ENCODE data around the gene KRT6B. TPM values are rescaled to one million over a fixed set of nuclear protein-coding genes. Genes with fewer than 3 reads are reported as not detected.

The KRT6B gene
- total and polyA plus RNA-seq, 8 donors = 0.08 to 3.6 (median 0.22) TPM; not detected in 2

DNA sequence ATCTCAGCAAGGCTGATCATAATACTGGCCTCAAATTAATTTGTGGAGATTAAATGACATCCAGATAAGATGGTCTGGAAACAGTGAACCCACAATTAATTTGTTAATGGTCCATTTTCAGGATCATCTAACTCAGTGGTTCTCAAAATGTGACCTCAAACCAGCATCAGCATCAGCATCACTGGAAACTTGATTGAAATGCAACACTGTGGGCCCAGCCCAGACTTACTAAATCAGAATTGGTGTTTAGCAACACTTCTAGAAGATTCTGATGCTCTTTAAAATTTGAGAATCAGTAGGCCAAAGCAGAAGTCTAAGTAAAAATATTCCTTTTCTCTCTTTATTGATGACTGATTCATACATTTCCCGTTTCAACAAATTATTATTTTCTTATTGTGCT, 35.2 kb downstream of the KRT6B start:
- intact Hi-C loops (cut with DNase I) = no loop called here
- no peak overlapping the region for H3K27ac ChIP-seq

DNA sequence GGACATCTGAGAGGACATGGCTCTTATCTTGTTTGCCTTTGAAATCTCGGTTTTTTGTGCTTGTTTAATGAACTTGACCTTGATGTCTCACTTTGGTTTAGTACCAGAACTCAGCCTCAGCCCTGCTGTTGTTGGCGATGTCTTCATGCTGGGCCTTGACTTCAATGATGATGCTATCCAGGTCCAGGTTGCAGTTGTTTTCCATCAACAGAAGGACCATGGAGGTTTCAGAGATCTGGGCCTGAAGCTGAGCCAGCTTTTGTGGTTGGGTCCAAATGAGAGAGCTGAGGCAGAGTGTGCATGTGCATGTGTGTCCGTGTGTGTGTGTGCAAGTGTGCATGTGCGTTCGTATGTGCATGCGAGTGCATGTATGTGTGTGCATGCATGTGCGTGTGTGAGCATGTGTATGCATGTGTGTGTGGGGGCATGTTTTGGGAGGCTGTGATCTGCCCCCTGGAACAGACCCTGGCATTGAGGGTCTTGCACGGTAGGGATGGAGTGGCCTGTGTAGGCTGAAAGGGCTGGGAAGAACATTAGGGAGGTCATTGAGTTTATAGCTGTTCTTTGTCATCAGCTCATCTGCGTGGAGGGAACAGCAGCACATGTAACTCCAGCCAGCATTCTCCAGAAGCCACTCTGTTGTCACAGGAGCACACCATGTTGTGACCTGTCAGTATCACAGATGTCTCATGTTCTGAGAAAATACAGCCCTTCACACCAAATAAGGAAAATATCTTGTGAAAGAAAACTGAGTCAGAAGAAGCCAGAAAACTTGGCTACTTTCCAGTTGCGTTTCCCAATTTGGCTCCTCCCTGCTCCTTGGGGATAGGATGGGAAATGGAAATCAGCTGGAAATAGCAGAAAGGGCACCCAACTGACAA, 35.8 kb downstream of the KRT6B start:
- no peaks in the 10 kb centered on the region for H3K27me3 ChIP-seq
- intact Hi-C loops (cut with DNase I) = no loop called here
- no peak overlapping the region for H3K4me3 ChIP-seq
- 60 to 64% methylated on average over 10 of the region's 10 CpGs for WGBS, 2 donors
- H3K36me3 ChIP-seq = no peaks in the 10 kb centered on the region
- DNase-seq = peak in 2 of 6 donors; percentile 13 to 18
- TF ChIP-seq, protein P1, sequence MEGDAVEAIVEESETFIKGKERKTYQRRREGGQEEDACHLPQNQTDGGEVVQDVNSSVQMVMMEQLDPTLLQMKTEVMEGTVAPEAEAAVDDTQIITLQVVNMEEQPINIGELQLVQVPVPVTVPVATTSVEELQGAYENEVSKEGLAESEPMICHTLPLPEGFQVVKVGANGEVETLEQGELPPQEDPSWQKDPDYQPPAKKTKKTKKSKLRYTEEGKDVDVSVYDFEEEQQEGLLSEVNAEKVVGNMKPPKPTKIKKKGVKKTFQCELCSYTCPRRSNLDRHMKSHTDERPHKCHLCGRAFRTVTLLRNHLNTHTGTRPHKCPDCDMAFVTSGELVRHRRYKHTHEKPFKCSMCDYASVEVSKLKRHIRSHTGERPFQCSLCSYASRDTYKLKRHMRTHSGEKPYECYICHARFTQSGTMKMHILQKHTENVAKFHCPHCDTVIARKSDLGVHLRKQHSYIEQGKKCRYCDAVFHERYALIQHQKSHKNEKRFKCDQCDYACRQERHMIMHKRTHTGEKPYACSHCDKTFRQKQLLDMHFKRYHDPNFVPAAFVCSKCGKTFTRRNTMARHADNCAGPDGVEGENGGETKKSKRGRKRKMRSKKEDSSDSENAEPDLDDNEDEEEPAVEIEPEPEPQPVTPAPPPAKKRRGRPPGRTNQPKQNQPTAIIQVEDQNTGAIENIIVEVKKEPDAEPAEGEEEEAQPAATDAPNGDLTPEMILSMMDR (IDR thresholded peaks at IDR 0.05) = no peak
- no peaks in the 10 kb centered on the region for H3K4me1 ChIP-seq
- H3K9me3 ChIP-seq = no peaks in the 10 kb centered on the region
- no peak overlapping the region for H3K27ac ChIP-seq
- FAIRE-seq = no peak
- peak in 3 of 4 donors; percentile 66 to 69 (median 68) for ATAC-seq

More for the DNA sequence above, 35.2 kb downstream of the KRT6B start:
- H3K27me3 ChIP-seq = no peaks in the 10 kb centered on the region
- no peak for FAIRE-seq
- no peaks in the 10 kb centered on the region for H3K9me3 ChIP-seq
- DNase-seq = no peak
- H3K4me1 ChIP-seq = no peaks in the 10 kb centered on the region
- peak in 1 of 4 donors; percentile 33 for ATAC-seq
- TF ChIP-seq, protein P1 (IDR thresholded peaks at IDR 0.05) = no peak
- no peak overlapping the region for H3K4me3 ChIP-seq
- WGBS, 2 donors = 77 to 97% methylated on average over 1 of the region's 1 CpG
- no peaks in the 10 kb centered on the region for H3K36me3 ChIP-seq

DNA sequence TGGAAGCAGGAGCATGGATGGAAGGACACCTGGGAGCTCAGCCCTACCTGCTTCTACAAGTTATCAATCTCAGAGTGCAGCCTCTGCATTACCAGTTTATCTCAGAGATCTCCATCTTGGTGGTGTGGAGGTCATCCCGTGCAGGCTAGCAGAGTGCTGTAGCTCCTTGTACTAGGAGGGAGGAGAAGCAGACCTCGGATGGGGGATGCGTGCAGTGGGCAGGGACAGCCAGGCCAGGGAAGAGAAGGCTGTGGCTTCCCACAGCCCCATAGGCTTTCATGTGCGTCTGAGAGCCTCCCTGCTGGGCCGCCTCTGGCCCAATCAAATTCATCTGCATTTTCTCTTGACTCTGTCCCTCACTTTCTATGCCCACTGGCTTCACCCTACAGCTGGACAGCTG, 37.0 kb downstream of the KRT6B start:
- no peaks in the 10 kb centered on the region for H3K9me3 ChIP-seq
- no peak overlapping the region for H3K4me3 ChIP-seq
- TF ChIP-seq, protein P1 (IDR thresholded peaks at IDR 0.05) = no peak
- H3K27ac ChIP-seq = no peak overlapping the region
- H3K4me1 ChIP-seq = no peaks in the 10 kb centered on the region
- intact Hi-C loops (cut with DNase I) = no loop called here
- WGBS, 2 donors = 71 to 84% methylated on average over 5 of the region's 5 CpGs
- no peaks in the 10 kb centered on the region for H3K27me3 ChIP-seq
- H3K36me3 ChIP-seq = no peaks in the 10 kb centered on the region
- DNase-seq = no peak
- no peak for FAIRE-seq
- ATAC-seq = no peak

DNA sequence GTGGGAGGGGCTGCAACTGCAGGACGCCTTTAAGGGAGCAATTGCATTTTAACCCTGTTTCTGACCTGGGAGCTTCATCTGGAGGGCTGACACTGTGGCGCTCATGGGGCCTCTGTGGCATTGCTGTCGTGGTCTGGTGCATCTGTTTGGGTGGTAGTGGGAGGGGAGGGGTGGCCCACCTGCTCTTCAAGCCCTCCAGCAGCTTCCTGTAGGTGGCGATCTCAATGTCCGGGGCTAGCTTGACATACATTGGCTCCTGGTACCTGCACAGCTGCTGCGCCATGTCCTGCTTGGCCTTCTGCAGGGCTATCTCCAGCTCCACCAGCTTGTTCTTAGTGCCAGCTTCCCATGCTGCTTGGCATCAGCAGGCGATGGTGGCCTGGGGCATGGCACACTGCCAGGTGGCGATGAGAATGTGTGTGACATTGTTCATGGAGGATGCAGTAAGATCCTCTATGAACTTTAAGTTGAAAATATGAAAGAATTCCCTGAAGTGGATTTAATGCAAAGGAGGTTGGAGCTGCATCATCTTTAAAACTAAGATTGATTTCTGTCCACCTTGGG, 38.1 kb downstream of the KRT6B start:
- Histone ChIP-seq H3K36me3 (no peaks in the 10 kb centered on the region), H3K9me3 (no peaks in the 10 kb centered on the region), H3K4me3 (no peak overlapping the region), H3K4me1 (no peaks in the 10 kb centered on the region), H3K27me3 (no peaks in the 10 kb centered on the region), H3K27ac (no peak overlapping the region)
- DNase-seq (no peak), FAIRE-seq (no peak), ATAC-seq (no peak)
- intact Hi-C loops (cut with DNase I) = no loop called here
- TF ChIP-seq, protein P1 (IDR thresholded peaks at IDR 0.05) = no peak
- WGBS, 2 donors = 56 to 72% methylated on average over 8 of the region's 8 CpGs

DNA sequence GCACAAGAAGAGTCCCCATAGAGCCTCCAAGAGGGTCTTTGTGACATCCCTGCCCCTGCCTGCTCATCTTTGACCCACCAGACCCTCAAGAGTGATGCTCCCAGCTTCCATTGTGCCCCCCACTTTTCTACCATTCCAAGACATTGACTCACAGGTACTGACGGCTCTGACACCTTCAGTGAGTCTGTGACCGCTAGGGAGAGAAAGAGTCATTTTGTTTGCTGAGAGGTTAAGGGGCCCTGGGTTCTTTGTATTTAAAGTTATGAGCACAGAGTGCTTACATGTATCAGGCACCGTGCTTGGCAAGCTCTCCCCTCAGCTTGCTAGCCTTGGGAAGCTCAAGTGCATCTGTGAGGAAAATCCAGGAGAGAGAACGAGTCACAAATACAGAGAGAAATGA, 38.7 kb downstream of the KRT6B start:
- TF ChIP-seq, protein P1 (IDR thresholded peaks at IDR 0.05) = no peak
- FAIRE-seq (no peak), ATAC-seq (no peak), DNase-seq (no peak)
- WGBS, 2 donors = 50 to 58% methylated on average over 4 of the region's 4 CpGs
- H3K27ac ChIP-seq = no peak overlapping the region
- intact Hi-C loops (cut with DNase I) = no loop called here
- no peaks in the 10 kb centered on the region for H3K36me3 ChIP-seq
- no peak overlapping the region for H3K4me3 ChIP-seq
- no peaks in the 10 kb centered on the region for H3K9me3 ChIP-seq
- no peaks in the 10 kb centered on the region for H3K27me3 ChIP-seq
- no peaks in the 10 kb centered on the region for H3K4me1 ChIP-seq
